ENCODE data around the gene FBRSL1.
"Not testable (repeated sequence)": the region's sequence is repeated elsewhere in the genome, so short reads cannot be mapped to it uniquely, and the experiment has no call there.

FBRSL1 gene

GRCh38 chr12:132489602-132490266 is at the start of gene FBRSL1:
Gene FBRSL1 (plus strand): TSS chr12:132490151.
- H3K27ac ChIP-seq (ENCODE audit: low read depth, low read length): peak within 1 kb of the TSS; percentile 23
- H3K9ac ChIP-seq (ENCODE audit: low read length in 5 of 5): peak within 1 kb of the TSS in 4 of 5 donors; percentile 70 to 84 (median 74)
- H3K4me3 ChIP-seq (ENCODE audit: low read depth in 1 of 5, low read length in 5 of 5): peak within 1 kb of the TSS; percentile 68 to 84 (median 76)
- peaks cover 0 to 6% (median 0%) of the 10 kb centered on the region in 5 donors for H3K36me3 ChIP-seq (ENCODE audit: control insufficient read depth in 5 of 5, insufficient read depth in 5 of 5, low read length in 5 of 5)
- H3K9me3 ChIP-seq (ENCODE audit: control insufficient read depth in 5 of 5, low read length in 5 of 5): peaks cover 0 to 3% (median 0%) of the 10 kb centered on the region in 5 donors
- peaks cover 0 to under 1% (median 0%) of the 10 kb centered on the region in 5 donors for H3K27me3 ChIP-seq (ENCODE audit: control insufficient read depth in 5 of 5, insufficient read depth in 4 of 5, low read length in 5 of 5)
- peaks cover 12 to 56% (median 52%) of the 10 kb centered on the region in 5 donors for H3K4me1 ChIP-seq (ENCODE audit: control insufficient read depth in 5 of 5, insufficient read depth in 5 of 5, low read length in 5 of 5)

GRCh38 chr12:132440420-132440819 is 49.5 kb upstream of the FBRSL1 start:
- Histone ChIP-seq H3K27me3 (ENCODE audit: control insufficient read depth in 5 of 5, insufficient read depth in 4 of 5, low read length in 5 of 5) (peaks cover 0 to 31% (median 12%) of the 10 kb centered on the region in 5 donors), H3K4me1 (ENCODE audit: control insufficient read depth in 5 of 5, insufficient read depth in 5 of 5, low read length in 5 of 5) (peaks cover 0 to 22% (median 0%) of the 10 kb centered on the region in 5 donors)
- not testable (repeated sequence) for H3K9ac ChIP-seq (ENCODE audit: low read length in 5 of 5); H3K4me3 ChIP-seq (ENCODE audit: low read depth in 1 of 5, low read length in 5 of 5); H3K9me3 ChIP-seq (ENCODE audit: control insufficient read depth in 5 of 5, low read length in 5 of 5); H3K27ac ChIP-seq (ENCODE audit: low read depth, low read length); H3K36me3 ChIP-seq (ENCODE audit: control insufficient read depth in 5 of 5, insufficient read depth in 5 of 5, low read length in 5 of 5)

DNA sequence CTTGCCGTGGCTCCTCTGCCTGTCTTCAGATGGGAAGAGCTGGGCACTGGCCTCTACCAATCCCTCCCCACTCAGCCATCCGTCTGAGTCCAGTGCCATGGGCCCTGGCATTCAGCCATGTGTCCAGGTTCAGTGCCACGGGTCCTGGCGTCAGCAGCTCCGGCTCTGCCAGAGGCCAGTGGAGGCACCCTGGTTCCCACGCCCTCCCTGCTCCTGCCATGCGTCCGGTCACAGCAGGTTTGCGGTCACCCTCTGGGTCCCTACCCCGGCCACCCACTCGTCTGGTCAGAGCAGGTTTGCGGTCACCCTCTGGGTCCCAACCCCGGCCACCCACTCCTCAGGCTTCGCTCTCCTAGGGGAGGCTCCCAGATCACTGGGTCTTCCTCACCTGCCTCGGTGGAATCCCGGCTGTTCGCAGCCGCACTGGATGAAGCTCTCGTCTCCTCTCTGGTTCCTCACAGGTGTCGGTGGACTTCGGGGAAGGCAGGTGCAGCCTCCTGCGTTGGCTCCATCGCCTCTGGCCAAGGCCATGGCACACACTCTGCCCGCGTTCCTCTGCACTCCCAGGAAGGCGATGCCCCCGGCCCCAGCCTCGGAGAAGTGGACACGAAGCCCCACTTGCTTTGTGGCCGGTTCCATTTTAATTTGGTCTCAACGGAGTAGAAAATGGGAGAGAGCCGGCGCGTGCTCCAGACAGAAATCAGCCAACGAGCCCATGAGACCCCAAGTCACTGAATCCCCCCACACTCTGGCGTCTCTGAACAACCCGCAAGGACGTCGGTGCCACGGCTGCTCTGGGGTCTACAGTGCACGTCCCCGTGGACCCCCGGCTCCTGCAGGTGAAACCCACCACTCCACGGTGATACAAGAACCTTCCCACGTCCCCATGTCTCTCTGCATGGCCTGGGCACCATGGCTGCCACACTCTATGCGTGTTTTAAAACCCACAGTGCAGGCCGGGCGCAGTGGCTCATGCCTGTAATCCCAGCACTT is 47.8 kb upstream of the FBRSL1 start:
- Histone ChIP-seq H3K27me3 (ENCODE audit: control insufficient read depth in 5 of 5, insufficient read depth in 4 of 5, low read length in 5 of 5) (peaks cover 0 to 24% (median 7%) of the 10 kb centered on the region in 5 donors), H3K9me3 (ENCODE audit: control insufficient read depth in 5 of 5, low read length in 5 of 5) (peaks cover 0 to 2% (median 0%) of the 10 kb centered on the region in 5 donors), H3K4me3 (ENCODE audit: low read depth in 1 of 5, low read length in 5 of 5) (no peak overlapping the region), H3K36me3 (ENCODE audit: control insufficient read depth in 5 of 5, insufficient read depth in 5 of 5, low read length in 5 of 5) (no peaks in the 10 kb centered on the region), H3K27ac (ENCODE audit: low read depth, low read length) (no peak overlapping the region), H3K9ac (ENCODE audit: low read length in 5 of 5) (no peak overlapping the region), H3K4me1 (ENCODE audit: control insufficient read depth in 5 of 5, insufficient read depth in 5 of 5, low read length in 5 of 5) (peaks cover 0 to 30% (median 0%) of the 10 kb centered on the region in 5 donors)

DNA sequence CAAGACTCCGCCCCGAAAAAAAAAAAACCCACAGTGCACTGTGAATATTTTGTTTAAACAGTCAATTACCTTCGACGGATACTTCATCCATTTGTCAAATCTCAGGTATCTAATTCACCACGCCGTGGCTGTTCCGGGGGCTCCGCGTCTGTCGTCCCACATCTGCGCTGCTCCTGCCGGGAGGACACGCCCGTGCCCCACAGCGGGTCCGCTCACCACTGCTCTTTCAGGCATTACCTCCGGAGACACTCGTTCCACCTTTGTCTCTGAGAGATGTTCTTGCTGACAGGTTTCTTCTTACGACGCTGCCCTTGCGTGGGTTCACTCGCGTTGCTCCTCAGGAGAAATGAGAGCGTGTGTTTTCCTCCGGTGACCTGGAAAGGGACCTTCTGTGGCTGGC is 46.9 kb upstream of the FBRSL1 start:
- H3K9ac ChIP-seq (ENCODE audit: low read length in 5 of 5): no peak overlapping the region
- peaks cover 4 to 28% (median 13%) of the 10 kb centered on the region in 5 donors for H3K27me3 ChIP-seq (ENCODE audit: control insufficient read depth in 5 of 5, insufficient read depth in 4 of 5, low read length in 5 of 5)
- no peak overlapping the region for H3K27ac ChIP-seq (ENCODE audit: low read depth, low read length)

GRCh38 chr12:132444283-132444682 is 45.7 kb upstream of the FBRSL1 start:
- Histone ChIP-seq H3K27ac (ENCODE audit: low read depth, low read length) (no peak overlapping the region), H3K9me3 (ENCODE audit: control insufficient read depth in 5 of 5, low read length in 5 of 5) (peaks cover 0 to 2% (median 0%) of the 10 kb centered on the region in 5 donors), H3K4me3 (ENCODE audit: low read depth in 1 of 5, low read length in 5 of 5) (no peak overlapping the region), H3K9ac (ENCODE audit: low read length in 5 of 5) (no peak overlapping the region), H3K27me3 (ENCODE audit: control insufficient read depth in 5 of 5, insufficient read depth in 4 of 5, low read length in 5 of 5) (peaks cover 4 to 29% (median 11%) of the 10 kb centered on the region in 5 donors), H3K36me3 (ENCODE audit: control insufficient read depth in 5 of 5, insufficient read depth in 5 of 5, low read length in 5 of 5) (no peaks in the 10 kb centered on the region), H3K4me1 (ENCODE audit: control insufficient read depth in 5 of 5, insufficient read depth in 5 of 5, low read length in 5 of 5) (peaks cover 0 to 15% (median 0%) of the 10 kb centered on the region in 5 donors)

More for the DNA sequence above, 46.9 kb upstream of the FBRSL1 start:
- peaks cover 0 to 2% (median 0%) of the 10 kb centered on the region in 5 donors for H3K9me3 ChIP-seq (ENCODE audit: control insufficient read depth in 5 of 5, low read length in 5 of 5)
- H3K4me3 ChIP-seq (ENCODE audit: low read depth in 1 of 5, low read length in 5 of 5): no peak overlapping the region
- peaks cover 0 to 22% (median 0%) of the 10 kb centered on the region in 5 donors for H3K4me1 ChIP-seq (ENCODE audit: control insufficient read depth in 5 of 5, insufficient read depth in 5 of 5, low read length in 5 of 5)
- H3K36me3 ChIP-seq (ENCODE audit: control insufficient read depth in 5 of 5, insufficient read depth in 5 of 5, low read length in 5 of 5): no peaks in the 10 kb centered on the region

DNA sequence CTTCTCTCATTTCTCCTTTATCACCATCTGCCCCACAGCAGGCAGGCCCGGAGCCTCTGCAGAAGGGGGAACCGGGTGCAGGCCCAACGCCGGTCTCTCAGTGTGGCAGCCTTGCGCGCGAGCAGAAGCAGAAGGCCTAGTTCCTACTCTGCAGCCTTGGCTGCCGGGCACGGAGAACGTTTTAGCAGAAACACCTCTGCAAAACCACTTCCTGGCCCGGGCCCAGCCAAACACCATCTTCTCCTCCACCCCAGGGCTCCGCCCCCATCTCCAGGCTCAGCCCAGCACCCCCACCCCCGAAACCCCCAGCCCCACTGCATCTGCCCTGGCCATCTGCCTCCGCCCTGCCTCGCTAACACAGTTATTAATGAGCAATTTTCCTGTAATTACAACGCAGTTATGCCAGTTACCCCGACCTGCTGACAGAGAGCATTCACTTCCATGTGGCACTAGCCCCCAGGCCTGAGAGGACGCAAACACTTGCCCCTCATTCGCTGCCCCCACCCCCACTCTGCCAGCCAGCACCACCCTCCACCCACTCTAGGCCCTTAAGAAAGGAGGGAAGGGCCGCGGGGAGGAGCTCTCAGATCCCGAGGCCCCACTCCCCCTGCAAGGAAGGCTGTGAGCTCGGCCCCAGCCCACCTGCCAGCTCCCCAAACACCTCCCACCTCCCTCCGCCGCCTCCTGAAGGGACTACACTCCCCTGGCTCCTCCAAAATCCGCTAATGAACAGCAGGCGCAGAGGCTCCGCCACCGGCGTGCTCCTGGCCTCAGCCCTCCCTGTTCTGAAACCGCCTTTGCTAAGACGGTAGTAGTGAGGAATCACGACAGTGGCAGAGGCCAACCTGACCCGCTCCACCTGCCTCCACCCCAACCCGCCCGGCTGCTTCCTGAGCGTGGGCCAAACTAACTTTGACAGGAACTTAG is 44.7 kb upstream of the FBRSL1 start:
- H3K4me3 ChIP-seq (ENCODE audit: low read depth in 1 of 5, low read length in 5 of 5): peak overlapping the region; percentile 17 to 63 (median 42)
- H3K9me3 ChIP-seq (ENCODE audit: control insufficient read depth in 5 of 5, low read length in 5 of 5): peaks cover 0 to 2% (median 0%) of the 10 kb centered on the region in 5 donors
- H3K27ac ChIP-seq (ENCODE audit: low read depth, low read length): peak overlapping the region; percentile 30
- H3K9ac ChIP-seq (ENCODE audit: low read length in 5 of 5): peak overlapping the region in 2 of 5 donors; percentile 30 to 69
- H3K36me3 ChIP-seq (ENCODE audit: control insufficient read depth in 5 of 5, insufficient read depth in 5 of 5, low read length in 5 of 5): no peaks in the 10 kb centered on the region
- H3K4me1 ChIP-seq (ENCODE audit: control insufficient read depth in 5 of 5, insufficient read depth in 5 of 5, low read length in 5 of 5): peaks cover 0 to 11% (median under 1%) of the 10 kb centered on the region in 5 donors
- peaks cover 5 to 36% (median 13%) of the 10 kb centered on the region in 5 donors for H3K27me3 ChIP-seq (ENCODE audit: control insufficient read depth in 5 of 5, insufficient read depth in 4 of 5, low read length in 5 of 5)

GRCh38 chr12:132445884-132446632 is 43.9 kb upstream of the FBRSL1 start:
- H3K27me3 ChIP-seq (ENCODE audit: control insufficient read depth in 5 of 5, insufficient read depth in 4 of 5, low read length in 5 of 5): peaks cover 13 to 43% (median 21%) of the 10 kb centered on the region in 5 donors

DNA sequence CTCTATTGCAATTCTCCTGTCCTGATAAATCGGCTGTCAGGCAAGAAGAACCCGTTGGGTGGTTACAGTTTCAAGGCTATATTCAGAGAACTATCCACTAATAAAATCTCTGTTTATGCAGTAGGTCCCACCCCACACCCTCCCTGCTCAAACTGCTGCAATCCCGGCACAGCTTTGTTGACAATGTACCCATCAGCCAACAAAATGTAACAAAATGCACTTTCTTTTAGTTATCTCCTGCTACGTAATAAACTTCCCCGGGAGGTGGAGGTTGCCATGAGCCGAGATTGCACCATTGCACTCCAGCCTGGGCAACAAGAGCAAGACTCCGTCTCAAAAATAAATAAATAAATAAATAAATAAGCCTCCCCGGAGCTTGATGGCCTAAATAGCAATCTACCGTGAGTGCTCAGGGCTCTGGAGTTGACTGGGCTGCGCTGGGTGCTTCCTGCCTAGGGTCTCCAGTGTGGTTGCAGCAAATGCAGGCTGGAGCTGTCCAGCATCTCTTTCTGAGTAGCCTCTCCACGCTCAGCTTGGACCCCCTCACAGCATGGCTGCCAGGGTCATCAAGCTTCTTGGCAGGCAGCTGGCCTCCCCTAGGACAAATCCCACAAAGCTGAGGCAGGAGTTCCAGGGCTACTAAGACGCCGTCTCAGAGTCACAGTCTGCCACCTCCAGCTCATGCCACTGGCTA is 43.2 kb upstream of the FBRSL1 start:
- Histone ChIP-seq H3K27ac (ENCODE audit: low read depth, low read length) (no peak overlapping the region), H3K4me1 (ENCODE audit: control insufficient read depth in 5 of 5, insufficient read depth in 5 of 5, low read length in 5 of 5) (peaks cover 0 to 11% (median 3%) of the 10 kb centered on the region in 5 donors), H3K27me3 (ENCODE audit: control insufficient read depth in 5 of 5, insufficient read depth in 4 of 5, low read length in 5 of 5) (peaks cover 16 to 43% (median 26%) of the 10 kb centered on the region in 5 donors), H3K9me3 (ENCODE audit: control insufficient read depth in 5 of 5, low read length in 5 of 5) (peaks cover 0 to 2% (median 0%) of the 10 kb centered on the region in 5 donors), H3K9ac (ENCODE audit: low read length in 5 of 5) (no peak overlapping the region), H3K36me3 (ENCODE audit: control insufficient read depth in 5 of 5, insufficient read depth in 5 of 5, low read length in 5 of 5) (no peaks in the 10 kb centered on the region), H3K4me3 (ENCODE audit: low read depth in 1 of 5, low read length in 5 of 5) (peak overlapping the region in 3 of 5 donors; percentile 17 to 63 (median 42))

More at GRCh38 chr12:132445884-132446632, 43.9 kb upstream of the FBRSL1 start:
- Histone ChIP-seq H3K4me1 (ENCODE audit: control insufficient read depth in 5 of 5, insufficient read depth in 5 of 5, low read length in 5 of 5) (peaks cover 0 to 11% (median 3%) of the 10 kb centered on the region in 5 donors), H3K36me3 (ENCODE audit: control insufficient read depth in 5 of 5, insufficient read depth in 5 of 5, low read length in 5 of 5) (no peaks in the 10 kb centered on the region), H3K4me3 (ENCODE audit: low read depth in 1 of 5, low read length in 5 of 5) (peak overlapping the region; percentile 17 to 63 (median 42)), H3K27ac (ENCODE audit: low read depth, low read length) (peak overlapping the region; percentile 30), H3K9ac (ENCODE audit: low read length in 5 of 5) (peak overlapping the region in 2 of 5 donors; percentile 30 to 69), H3K9me3 (ENCODE audit: control insufficient read depth in 5 of 5, low read length in 5 of 5) (peaks cover 0 to 2% (median 0%) of the 10 kb centered on the region in 5 donors)
